Stimulated activated CD8-positive, alpha-beta memory T cell treated with anti-CD3 and anti-CD28 coated beads, Interleukin-7, amount 100 ng/mL, for 4 hours (primary cell): ENCODE results near the gene SHISA2.

ENCODE experiments used
- DNase-seq, 2 donors: peaks; one replicate each; pipeline ENCODE4 v3.0.0-alpha.2; 2020; ENCODE audit warnings: low read depth in 2 of 2

SHISA2 gene

DNA sequence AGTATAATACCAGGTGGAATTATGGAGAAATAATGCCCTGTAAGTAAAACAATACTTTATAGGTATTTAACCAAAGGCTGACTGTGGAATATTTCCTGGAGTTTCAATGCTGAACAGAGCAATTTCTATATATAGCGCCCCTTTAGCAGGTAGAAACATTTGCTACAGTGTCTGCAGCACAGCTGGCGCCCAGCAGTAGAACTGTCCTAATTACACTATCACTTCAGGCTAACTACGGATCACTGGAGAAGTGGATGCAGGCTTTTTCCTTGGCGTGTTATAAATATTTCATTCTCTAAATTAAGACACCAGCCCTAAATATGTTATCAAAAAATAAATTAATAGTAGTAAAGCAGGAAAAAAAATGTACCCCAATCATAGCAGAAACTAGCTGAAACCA lies 3.1 kb downstream of the SHISA2 start:
- DNase-seq = no peak

DNA sequence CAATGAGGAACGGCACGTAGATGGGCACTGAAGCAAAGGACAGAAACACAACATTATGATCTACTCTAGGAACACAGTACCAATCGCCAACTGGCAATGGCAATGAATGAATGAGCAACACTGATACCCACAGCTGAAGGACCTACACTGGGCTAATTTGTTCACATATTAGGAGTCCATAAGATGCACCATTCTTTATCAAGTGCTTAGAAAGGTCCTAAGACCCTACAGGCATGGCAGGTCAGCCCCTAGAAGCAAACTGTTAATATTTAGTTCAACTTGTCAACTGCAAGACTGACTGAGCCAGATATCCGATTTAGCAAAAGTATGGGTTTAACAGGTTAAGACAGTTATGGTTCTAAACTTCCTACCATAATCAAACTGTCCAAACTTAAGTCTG lies 4.8 kb downstream of the SHISA2 start:
- DNase-seq = no peak

DNA sequence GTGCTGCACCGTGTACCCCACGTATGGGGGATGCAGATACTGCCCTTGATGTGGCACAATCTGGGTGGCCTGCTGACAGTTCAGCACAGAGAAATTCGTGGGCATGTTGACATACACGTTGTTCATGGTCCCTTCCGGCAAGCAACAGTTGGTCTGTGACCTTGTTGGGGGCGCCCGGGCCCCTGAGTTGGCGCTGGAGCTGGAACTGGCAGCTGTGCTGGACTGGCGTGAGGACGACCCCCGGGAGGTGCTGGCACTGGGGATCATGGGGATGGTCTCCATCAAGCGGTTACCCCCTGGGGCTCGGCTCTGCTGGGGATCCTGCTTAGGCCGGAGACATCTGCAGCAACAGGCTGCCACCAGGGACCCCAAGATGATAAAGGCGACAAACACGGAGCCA lies 5.2 kb downstream of the SHISA2 start:
- no peak for DNase-seq

DNA sequence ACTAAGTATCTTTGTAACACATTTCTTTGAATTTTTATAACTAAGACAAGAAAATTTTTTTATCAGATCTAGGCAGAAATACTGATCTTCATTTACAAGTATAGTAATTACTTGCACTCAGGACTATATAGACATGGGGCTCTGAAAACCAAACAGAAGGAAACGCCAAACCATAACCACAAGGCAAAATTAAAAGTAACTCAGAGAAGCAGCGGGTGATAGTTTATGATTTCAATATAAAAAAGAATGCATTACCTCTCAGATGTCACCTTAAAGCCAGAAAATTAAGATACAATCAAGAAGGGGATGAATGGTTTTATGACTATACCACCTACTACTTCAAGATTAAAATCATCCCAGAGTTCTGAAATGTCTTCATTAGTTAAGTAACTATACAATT lies 6.7 kb downstream of the SHISA2 start:
- no peak for DNase-seq

DNA sequence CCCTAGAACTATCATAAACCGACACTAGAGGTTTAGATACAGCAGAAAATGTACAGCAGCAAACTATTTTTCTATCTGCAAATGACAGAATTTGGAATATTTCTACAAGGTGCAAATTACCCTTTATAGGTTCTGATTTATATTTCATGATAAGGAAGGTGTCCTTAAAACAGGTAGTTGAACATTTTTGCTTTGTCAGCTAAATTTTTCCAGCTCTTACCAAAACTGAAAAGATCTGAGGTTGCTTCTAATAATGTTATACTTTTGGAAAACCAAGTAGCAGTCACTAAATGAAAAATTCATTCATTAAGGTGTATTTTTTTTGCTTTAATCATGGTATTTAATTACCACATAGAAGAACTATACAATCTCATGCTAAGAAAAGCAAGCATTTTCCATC lies 9.0 kb downstream of the SHISA2 start:
- DNase-seq = no peak

DNA sequence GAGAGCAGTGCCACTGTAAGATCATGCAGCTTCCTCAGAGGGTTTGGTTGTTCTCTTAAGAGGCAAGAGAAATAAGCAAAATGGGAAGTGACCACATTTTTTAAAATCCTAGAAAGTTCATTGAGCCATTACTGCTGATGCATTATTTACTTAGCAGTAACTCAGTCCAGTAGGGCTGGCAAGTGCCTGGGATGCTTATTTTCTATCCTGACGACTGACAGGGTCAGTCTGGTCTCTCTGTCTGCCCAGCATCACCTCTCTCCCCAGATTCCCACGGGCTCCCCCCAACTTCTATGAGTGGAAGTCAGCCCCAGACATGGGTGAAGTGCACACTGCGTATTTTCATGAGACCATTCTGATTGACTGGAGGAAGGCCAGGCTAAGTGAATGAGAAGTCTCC lies 10.4 kb downstream of the SHISA2 start:
- DNase-seq = no peak

DNA sequence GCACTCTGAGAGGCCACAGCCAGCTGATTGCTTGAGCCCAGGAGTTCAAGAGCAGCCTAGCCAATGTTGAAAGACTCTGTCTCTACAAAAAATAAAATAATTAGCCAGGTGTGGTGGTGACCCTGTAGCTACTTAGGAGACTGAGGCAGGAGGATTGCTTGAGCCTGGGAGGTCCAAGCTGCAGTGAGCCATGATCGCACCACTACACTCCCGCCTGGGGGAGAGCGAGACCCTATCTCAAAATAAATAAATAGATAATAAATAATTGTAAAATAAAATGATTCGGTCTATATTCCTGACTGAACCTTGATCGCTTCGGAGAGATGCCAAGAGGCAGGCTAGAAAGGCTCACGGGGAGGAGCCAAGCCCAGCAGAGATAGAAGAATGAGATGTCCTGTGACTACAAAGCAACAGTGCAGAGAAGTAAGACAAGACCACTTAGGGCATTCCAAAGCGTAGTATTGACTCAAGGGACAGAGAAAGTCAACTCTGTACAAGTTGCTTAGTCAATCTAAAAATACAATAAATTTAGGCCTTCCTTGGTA lies 12.8 kb downstream of the SHISA2 start:
- DNase-seq = no peak

DNA sequence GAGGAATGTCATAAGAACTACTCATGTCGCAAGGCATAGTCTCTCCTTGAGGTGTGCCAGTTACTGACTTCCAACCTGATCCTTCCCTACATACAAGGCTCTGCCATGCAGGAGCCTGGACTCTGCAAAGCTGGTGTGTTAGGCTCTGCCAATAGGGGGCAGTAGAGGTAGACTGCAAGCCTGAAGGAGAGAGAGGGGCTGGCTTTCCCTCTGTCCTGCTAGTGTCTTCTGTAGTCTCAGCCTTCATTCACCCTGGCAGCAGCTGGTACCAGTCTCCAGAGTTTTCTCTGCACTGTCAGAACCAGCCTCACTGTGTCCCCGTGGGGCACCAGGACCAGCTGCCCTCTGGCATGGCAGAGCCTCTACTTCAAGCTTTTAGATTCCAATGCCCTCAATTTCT lies 14.5 kb downstream of the SHISA2 start:
- no peak for DNase-seq

DNA sequence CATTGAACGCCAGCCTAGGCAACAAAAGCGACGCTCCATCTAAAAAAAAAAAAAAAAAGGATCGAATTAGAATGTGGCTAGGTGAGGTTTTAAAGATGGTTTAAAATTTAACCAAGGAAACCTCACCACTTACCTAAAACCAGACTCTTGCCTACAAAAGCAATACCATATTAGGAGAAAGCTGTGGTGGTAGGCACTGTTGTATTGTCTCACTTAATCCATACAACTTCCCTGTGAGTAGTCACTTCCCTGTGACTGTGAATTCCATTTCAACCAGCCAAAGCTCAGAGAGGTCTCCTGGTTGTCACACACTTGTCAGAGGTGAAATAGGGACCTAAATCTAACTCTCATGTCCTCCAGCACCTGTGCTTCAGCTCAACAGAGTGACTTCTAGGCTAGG lies 15.4 kb downstream of the SHISA2 start:
- DNase-seq = no peak

DNA sequence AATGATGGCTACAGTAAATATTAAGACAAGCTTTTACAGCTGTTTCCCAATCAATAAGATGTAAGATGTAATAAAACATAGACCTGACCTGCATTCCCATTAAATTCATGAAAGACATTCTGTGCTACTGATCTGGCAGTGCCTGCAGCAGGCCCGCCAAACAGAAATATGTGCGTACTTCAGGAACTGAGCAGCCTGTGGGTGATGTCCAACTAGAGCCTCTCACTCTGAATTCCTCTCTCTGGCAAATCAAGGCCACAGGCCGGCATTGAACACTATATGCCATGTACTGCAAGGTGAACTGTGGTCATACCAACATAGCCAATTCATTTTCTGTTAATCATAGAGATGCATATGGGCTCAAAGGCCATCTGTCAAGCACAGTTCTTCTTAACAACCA lies 17.8 kb downstream of the SHISA2 start:
- no peak for DNase-seq

DNA sequence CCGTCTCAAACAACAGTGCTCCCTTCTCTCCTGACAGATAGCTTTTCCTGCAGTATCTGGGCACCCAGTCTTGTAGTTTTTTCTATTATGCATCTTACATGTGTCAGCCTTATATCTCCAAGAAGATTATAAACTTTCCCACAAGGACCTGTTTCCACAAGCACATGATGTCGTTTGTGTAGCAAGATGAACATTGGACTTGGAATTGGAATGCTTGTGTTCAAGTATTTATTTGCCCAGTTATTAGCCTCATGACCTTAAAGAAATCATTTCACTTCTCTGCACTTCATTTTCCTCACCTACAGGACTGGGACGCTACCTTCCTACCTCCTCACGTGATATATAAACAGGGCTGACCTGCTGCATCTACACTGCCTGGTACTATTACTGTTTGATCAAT lies 21.5 kb downstream of the SHISA2 start:
- no peak for DNase-seq

DNA sequence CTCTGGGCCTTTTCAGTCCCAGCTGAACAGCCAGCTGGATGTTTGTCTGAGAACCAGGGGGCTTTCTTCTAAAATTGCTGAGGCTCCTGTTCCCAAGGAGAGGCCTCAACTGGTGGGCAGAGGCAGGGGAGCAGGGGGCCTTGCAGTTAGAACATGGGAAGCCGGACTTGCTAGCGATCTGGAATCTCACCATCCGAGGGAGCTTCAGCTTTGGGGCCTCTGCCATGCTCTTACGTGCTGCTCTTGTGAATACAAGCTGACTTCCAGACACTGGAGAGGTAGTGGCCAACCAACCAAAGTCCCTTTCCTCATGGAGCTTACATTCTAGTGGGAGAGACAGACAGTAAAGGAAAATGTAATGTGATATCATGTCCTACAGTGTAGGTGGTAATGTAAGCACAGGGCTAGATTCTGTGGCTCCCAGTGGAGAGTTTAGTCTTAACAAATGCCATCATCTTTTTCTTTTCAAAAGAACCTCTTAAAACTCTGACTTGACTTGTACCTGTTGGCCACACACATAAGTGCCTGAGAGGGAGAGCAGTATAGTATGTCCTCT lies 22.2 kb downstream of the SHISA2 start:
- DNase-seq = no peak

DNA sequence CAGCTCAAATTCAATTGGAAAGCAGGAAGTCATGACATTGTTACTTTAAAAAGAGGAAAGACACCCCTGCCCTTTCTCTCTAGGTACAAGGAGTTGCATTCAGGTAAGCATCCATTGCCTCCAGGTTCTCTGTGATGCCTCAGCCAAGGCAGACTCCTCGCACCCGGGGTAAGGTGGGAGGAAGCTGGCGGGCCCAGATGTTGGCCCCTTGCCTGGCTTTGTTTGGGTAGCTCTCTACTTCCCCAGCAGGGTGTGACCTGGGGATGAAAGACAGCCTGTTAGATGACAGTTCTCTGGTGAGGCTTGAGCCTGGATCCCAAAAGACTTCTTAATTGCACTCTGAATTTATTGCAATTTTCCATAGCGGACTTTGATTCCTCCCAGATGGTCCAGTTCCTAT lies 25.6 kb downstream of the SHISA2 start:
- DNase-seq = no peak

DNA sequence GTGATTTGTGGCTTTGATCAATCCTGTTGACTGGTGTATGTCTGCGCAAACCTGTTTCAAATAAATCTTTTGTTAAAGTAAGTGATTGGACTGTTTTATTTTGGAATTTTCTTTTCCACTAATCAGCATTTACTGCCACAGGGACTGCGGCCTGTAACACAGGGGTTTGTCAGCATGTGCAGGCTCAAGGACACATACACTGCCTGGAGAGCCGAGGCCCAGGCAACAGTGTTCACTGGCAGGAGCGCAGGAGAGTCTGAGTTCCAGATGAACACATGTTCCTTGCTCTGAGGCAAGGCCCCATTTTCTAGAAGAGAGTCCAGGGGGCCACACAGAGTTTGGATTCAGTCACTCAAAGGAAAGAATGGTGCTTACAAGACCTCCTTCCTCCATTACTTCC lies 26.0 kb downstream of the SHISA2 start:
- no peak for DNase-seq

DNA sequence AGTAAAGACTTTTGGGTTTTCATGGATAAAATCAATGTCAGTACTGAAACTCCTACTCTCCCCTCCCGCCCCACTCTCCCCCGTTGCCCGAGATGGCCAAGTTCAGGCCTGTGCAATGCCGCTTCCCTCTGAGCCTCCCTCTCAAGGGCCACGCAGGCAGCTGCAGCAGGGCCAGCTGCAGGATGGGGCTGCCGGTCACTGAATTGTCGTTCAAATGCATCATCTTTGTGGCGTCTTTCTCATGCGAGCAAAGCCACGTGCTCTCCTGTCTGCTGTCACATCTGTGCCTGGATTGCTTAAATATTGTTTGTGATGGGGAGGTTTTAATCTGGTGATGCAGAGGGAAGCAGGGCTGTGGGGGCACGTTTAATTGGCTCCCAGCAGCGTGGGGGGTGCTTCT lies 26.6 kb downstream of the SHISA2 start:
- no peak for DNase-seq

DNA sequence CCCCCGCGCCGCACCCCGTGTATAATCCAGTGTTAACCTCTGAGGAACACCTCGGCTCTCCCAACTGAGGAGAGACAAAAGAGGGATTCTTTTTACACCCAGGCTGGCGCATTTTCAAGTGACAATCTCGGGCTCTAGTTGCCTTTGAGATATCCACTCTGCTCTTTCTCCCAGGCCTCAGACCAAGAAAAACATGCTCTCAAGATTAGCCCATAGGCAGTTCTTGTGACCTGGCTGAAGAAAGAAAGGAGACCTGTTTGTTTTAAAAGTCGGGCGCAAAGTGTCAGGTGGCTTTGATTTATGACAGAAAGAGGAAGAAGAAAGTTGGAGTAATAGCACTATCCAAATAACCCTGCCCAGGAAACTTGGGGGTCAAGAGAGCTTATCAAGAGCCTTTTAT lies 27.3 kb downstream of the SHISA2 start:
- no peak for DNase-seq

DNA sequence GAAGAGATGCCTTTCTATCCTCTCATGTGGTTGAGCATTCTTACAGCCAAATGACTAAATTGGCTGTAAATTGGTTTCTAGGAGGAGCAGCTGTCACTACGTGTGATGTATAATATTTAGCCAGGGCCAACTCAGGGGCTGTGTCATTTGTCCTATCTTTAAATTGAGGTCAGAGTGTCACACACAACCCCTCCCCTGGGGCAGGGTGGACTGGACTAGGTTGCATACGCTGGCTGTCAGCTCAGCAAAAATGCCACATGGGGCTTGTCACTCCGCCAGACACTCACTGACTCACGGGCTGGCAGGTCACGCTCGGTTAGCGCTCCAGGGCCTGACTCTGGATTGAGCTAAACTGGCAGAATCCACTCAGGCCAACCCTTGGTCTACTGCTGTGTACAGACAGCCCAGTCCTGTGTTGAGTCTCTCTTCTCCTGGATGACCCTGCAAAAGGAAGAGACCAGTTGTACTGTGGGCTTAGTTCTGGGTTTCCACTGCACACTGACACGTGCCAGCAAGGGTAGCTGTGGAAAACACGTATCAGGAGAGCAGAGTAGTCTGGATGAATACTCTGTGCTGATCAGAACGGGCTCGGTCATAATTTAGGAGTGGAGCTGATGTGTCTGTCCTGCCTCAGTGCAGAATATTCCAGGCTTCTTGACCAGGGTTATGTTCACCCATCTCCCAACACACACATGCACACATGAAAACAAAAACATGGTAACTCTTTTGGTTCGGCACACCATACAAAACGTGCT lies 29.1 kb downstream of the SHISA2 start:
- DNase-seq = no peak

DNA sequence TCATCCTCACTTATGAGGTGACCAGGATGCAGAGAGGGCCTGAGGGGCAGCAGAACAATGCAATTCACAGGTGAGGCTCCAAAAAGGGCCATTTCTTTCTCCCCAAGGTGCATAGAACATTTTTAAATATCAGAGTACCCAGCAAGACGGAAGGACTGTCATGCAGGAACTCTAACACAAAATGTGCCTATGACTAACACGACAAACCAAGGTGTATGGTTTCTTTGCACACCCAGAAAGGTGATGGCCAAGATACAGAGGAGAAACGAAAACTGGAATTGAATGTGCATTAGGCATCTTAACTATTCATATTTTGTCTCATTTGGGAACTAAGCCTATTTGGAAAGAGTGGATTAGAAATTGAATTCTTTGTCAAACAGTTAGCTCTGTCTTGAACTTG lies 29.9 kb downstream of the SHISA2 start:
- no peak for DNase-seq

DNA sequence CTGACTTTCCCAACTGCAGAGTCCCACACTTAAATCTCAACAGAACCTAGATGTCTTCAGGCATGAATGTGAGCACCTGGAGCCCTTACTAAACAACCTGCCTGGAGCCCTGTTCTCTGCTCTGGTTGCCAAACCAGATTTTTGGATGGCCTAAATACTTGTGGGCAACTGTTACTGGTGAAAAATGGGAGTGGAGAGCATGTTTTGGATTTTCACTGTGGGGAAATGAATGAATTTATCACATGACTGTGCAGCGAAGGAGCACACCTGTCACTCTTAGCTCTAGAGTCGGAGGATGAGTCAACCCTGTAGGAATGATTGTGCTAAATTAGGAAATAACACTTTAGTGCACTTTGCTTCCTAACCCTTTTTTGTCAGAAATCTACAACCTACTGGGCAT lies 30.3 kb downstream of the SHISA2 start:
- no peak for DNase-seq

DNA sequence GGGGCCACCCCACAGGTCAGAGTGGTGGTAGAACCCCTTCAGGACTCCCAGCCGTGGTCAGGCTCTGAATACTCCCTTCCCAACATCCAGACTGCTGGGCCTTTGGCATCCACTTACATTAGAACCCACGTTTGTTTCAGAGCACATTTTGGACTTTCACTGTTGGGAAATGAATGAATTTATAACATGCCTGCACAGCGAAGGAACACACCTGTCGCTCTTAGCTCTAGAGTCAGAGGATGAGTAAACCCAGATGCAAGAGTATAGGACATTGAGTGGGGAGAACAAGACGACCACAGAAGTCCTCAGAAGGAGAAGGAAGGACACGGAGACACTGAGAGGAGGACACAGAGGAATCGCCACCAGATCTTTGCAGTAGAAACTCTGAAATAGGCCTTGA lies 30.9 kb downstream of the SHISA2 start:
- DNase-seq = no peak

DNA sequence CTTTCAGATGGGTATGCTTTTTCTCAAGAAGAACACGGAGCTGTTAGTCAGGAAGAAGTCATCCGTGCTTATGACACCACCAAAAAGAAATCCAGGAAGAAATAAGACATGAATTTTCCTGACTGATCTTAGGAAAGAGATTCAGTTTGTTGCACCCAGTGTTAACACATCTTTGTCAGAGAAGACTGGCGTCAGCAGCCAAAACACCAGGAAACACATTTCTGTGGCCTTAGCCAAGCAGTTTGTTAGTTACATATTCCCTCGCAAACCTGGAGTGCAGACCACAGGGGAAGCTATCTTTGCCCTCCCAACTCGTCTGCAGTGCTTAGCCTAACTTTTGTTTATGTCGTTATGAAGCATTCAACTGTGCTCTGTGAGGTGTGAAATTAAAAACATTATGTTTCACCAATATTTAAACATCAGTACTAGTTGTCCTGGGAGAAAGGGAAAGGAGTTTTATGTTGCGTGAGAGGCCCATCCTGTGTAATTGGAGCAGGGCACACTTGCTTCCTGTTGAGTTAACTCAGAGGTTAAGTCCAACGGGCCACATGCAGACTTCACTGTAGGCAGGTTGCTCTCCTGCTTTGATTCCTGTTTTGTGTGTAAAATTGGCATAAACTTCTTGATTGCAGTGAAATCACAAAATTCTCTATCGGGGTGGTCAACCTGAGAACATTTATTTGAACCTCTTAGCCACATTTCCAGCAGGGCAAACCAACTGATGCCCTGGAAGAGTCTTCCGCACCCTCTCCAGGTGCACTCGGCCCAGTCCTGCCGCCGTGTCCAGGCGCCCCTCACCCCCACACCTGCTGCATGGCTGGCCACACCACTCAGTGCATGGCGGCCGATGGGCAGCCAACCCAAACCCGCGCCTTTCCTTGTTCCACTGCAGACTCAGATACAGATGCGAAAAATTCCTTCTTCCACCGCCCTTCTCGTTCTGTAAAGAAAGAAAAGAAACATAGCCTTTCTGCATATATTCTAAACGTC lies 31.6 kb downstream of the SHISA2 start:
- no peak for DNase-seq

DNA sequence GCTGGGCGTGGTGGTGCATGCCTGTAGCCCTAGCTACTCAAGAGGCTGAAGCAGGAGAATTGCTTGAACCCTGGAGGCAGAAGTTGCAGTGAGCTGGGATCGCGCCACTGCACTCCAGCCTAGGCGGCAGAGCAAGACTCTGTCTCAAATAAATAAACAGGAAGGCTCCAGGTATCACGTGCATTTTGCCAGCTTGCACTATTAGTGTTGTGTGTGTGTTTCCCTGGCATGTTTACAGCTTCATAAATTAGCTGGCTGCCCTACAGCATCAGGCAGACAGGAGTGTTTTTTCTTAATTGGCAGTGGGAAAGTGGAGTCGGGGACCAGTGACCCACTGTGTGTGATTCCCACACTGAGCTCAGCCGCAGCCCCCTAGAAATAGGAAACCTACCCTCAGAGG lies 32.6 kb downstream of the SHISA2 start:
- DNase-seq = no peak
